C1 segment of cervical spinal cord (tissue), 14 donors: ENCODE results near the gene MTSS2.

Experiments used
- DNase-seq, 14 donors: peaks; one replicate each; lab custom pipeline; 2025; lab: John Stamatoyannopoulos, UW

MTSS2 gene

GRCh38 chr16:70700101-70701020 lies 14.5 kb upstream of the MTSS2 start:
- peak in 13 of 14 donors; percentile 51 to 91 (median 77) for DNase-seq

- DNase-seq, result no peak
Measured at GRCh38 chr16:70699696-70700095, 13.8 kb upstream of the MTSS2 start.

- DNase-seq, result no peak
Measured at GRCh38 chr16:70698901-70699300, 13.0 kb upstream of the MTSS2 start.

- no peak for DNase-seq
Measured at GRCh38 chr16:70697594-70698170, 11.8 kb upstream of the MTSS2 start.

GRCh38 chr16:70696952-70697593 lies 11.2 kb upstream of the MTSS2 start:
- DNase-seq, result no peak

GRCh38 chr16:70696355-70696754 lies 10.5 kb upstream of the MTSS2 start:
- DNase-seq, result no peak

- DNase-seq, result peak in 1 of 14 donors; percentile 47
Measured at GRCh38 chr16:70695331-70696070, 9.6 kb upstream of the MTSS2 start.

- DNase-seq, result peak in 1 of 14 donors; percentile 73
Measured at GRCh38 chr16:70694868-70695218, 9.0 kb upstream of the MTSS2 start.

- peak in 1 of 14 donors; percentile 73 for DNase-seq
Measured at GRCh38 chr16:70694088-70694867, 8.4 kb upstream of the MTSS2 start.

- peak in 1 of 14 donors; percentile 53 for DNase-seq
Measured at GRCh38 chr16:70692873-70693671, 7.2 kb upstream of the MTSS2 start.

- DNase-seq, result no peak
Measured at GRCh38 chr16:70692130-70692872, 6.4 kb upstream of the MTSS2 start.

- DNase-seq, result peak in 11 of 14 donors; percentile 30 to 97 (median 67)
Measured at GRCh38 chr16:70691223-70692129, 5.6 kb upstream of the MTSS2 start.

- DNase-seq, result no peak
Measured at GRCh38 chr16:70689970-70690891, 4.4 kb upstream of the MTSS2 start.

- peak in 1 of 14 donors; percentile 35 for DNase-seq
Measured at GRCh38 chr16:70689035-70689969, 3.4 kb upstream of the MTSS2 start.

- DNase-seq, result peak in 13 of 14 donors; percentile 51 to 89 (median 83)
Measured at GRCh38 chr16:70688246-70688742, 2.4 kb upstream of the MTSS2 start.
